HG03342 (cell line): ENCODE data around the gene TMEM121.

Experiments used
- ATAC-seq: cut with Tn5 transposase; IDR thresholded peaks from one replicate; pipeline ENCODE4 v1.9.1; 2021; ENCODE audit warnings: mild to moderate bottlenecking, moderate library complexity; ENCODE audit not compliant: unreplicated experiment

TMEM121 gene

DNA sequence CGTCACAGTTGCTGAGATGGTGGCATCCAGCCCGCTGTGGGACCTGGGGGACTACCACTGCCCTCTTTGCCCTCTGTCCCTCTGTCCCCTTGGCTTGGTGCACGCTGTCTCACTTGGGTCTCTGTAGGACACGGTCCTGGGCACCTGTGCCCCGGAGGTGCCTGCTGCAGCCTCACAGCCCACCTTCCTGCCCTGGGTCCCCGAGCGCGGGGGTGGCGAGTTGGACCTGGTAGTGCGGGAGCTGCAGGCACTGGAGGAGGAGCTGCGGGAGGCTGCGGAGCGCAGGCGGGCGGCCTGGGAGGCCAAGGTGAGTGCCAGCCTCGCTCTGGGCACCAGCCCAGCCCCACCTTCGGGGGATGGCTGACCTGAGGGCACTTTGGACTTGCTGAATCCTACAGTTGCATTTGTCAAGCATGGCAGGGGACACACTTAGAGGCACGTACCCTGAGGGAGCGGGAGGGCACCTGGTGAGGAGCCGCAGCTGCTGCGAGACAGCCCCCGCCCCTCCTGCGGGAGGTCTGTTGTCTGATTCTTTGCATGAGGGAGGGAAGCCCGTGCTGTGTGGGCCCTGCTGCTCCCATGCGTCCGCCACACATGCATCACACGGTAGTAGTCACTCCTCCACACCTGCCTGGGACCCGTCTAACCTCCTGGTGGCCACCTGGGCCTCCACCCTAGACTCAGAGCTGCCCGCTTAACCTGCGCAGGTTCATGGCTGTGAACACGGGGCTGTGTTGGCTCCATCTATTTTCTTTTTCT is 28.5 kb upstream of the TMEM121 start:
- ATAC-seq, result no peak

DNA sequence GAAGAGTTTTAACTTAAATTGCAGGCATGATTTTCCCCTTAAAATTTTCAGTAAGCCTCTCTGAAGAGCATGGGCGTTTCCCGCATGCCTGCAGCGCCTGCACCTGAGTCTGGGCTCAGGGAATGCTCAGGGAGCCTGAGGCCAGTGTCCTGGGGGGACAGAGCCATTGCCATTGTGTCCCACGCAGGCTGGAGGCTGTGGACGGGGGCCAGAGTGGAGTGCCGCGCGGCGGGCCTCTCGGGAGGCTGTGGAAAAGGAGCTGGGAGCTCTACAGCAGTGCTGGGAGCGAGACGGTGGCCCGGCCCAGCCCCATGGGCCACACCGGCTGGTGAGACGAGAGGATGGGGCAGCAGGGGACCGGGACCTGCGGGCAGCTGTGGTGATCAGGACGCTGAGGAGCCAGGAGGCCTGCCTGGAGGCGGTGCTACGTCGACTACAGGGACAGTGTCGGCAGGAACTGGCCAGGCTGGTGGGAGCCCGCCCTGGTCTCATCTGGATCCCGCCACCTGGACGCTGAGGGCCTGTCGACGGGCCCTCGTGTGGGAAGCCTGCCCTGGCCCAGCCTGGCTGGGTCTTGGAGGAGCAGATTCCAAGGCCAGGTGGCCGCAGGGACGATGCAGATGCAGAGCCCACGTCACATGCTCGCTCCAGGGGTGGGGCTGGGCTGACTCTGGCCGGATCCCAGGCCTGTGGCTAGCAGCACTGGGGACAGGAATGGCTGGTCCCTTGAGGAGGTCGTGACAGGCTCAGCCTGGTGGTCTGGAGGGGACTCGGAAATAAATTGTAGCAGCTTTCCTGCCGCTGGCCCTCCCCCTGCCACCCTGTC is 27.7 kb upstream of the TMEM121 start:
- no peak for ATAC-seq

DNA sequence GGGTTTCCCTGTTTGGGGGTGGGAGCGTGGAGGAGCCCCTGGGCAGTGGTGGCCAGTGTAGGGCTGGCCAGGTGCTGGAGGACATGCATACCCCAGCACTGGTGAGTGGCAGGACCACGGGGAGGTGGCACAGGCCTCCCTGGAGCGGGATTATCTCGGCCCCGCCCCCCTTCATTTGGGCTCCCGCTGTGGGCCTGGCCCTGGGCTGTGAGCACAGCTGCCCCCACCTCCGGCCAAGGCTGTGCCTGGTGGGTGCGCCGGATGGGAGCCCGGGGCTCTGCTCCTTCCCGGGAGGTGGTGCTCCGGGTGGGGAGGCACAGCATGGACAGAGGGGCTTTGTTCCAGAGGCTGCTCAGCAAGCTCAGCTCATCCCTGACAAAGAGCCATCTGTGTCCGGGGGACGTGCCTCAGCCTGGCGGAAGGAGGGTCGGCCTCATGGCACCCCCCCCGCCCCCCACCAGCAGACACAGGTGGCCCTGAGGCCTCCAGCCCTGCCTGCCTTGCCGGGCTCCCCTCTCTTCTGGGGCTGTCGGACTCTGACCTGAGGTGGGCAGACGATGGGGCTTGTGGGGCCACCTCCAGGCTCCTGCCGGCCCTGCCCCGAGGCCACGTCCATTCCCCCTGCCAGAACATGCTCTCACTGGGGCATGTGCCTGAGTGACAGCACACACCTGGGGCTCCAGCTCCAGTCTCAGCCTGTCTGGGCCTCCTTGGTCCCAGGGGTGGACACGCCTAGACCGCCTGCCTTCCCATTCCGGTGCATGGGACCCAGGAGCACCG is 26.9 kb upstream of the TMEM121 start:
- ATAC-seq, result no peak

DNA sequence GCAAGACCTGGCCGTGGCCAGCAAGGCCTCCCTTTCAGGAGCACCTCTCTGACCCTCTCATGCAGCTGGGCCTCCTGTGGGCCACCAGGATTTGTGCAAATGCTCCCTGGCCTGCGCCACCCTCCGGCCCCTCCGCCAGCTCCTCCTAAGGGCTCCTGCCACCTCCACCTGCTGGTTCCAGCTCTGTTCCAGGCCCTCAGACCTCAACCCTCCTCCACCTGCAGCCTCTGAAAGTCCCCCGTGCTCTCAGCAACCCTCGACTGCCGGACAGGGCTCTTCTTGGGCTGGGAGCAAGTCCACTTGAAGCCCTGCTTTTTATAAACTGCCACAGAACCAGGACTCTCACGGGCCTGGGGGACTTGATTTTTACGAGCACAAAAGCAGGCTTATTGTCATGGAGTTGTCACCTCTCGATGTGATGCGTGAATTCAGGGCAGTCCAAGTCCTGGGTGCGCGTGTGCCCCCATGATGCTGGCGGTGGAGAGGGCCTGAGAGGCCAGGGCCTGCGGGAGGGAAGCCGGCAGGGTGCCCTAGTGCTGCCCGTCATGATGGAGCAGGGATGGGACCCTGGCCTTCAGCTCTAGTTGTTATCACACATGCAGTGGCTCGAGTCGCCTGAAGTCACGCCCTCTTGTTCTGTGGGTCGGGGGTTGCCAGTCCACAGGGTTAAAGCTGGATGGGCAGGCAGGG is 26.2 kb upstream of the TMEM121 start:
- ATAC-seq, result no peak

DNA sequence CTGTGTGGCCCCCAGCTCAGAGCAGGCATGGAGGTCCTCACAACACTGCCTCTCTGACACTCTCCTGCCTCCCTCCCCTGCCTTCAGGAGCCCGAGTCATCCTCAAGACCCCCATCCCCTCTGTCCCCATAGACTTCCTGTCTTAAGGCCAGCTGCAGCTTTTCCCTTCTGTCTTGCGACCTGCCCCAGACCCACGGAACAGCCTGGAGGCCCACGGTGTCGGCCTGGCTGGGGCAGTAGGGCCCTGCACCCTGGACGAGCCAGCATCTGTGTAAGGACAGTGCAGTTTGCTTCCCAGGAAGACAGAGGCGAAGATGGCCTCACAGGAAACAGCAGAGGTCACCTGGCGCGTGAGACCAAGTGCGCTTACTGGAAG is 25.7 kb upstream of the TMEM121 start:
- no peak for ATAC-seq

DNA sequence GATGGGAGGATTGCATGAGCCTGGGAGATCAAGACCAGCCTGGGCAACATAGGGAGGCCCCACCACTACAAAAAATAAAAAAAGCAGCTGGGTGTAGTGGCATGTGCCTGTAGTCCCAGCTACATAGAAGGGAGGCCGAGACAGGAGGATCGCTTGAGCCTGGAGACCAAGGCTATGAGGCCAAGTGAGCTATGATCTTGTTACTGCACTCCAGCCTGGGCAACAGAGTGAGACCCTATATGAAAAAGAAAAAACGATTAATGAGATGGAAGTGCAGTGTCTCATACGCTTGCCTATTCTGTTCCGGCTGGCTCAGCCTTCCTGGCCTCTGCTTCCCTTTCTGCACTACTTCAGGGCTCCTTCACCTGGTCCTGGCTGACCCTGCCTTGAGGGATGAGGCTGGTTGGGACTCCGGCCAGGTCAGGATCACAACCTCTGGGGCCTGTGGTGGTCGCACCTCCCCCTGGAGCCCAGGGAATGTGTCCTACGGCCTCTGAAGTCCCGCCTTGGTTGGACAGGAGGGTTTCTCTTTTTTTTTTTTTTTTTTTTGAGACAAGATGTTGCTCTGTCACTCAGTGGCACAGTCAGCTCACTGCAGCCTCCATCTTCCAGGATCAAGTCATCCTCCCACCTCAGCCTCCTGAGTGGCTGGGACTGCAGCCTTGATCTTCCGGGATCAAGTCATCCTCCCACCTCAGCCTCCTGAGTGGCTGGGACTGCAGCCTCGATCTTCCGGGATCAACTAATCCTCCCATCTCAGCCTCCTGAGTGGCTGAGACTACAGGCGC is 24.7 kb upstream of the TMEM121 start:
- ATAC-seq, result no peak

DNA sequence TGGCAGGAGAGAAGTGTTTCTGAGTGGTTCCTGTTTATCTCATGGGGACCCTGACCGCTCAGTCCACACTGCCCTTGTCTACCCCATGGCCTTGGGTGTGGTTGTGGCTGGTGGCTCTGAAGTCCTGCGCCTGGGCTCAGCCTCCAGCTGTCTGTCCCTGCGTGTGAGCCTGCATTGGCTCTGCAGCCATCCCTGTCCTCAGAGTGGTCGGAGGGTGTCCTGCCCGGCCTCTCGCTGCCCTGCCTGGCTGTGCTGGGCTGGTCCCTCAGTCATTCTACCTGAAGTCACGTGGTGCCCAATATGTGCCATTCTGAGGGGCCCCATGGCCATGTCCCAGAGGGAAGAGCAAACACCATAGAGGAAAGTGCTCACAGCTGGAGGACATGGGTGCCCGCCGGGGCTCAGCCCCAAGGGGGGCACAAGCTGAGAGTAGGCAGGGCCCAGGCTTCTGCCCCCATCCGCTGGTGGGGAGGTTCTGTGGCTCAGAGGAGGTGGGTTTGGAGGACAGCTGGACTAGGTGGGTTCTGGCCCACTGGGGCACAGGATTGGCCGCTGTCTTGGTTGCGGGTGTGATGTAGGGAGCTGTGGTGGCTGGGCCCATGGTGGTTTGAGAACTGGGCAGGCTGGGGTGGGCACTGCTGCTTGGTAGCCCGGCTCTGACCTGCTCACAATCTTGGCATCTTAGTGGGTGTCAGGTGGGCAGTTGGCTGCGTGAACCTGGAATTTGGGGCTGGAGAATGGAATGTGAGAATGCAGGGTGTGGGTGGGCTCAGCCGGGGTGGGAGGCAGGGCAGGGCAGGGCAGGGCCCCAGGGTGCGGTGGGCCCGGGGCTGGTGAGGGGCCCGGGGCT is 23.7 kb upstream of the TMEM121 start:
- ATAC-seq, result no peak

DNA sequence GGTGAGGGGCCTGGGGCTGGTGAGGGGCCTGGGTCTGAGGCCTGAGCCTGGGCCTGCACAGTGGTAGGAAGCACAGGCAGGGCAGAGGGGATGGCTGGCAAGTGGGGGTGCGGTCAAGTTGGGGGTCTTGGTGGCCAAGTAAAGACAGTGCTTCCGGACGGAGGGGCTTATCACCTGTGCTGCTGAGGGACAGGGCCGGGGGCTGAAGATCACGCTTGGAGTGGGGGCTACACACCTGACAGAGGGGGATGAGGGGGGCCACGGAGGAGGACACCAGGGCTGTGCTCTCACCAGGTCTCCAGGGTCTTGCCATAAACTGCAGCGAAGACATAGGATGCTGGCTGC is 23.1 kb upstream of the TMEM121 start:
- no peak for ATAC-seq

DNA sequence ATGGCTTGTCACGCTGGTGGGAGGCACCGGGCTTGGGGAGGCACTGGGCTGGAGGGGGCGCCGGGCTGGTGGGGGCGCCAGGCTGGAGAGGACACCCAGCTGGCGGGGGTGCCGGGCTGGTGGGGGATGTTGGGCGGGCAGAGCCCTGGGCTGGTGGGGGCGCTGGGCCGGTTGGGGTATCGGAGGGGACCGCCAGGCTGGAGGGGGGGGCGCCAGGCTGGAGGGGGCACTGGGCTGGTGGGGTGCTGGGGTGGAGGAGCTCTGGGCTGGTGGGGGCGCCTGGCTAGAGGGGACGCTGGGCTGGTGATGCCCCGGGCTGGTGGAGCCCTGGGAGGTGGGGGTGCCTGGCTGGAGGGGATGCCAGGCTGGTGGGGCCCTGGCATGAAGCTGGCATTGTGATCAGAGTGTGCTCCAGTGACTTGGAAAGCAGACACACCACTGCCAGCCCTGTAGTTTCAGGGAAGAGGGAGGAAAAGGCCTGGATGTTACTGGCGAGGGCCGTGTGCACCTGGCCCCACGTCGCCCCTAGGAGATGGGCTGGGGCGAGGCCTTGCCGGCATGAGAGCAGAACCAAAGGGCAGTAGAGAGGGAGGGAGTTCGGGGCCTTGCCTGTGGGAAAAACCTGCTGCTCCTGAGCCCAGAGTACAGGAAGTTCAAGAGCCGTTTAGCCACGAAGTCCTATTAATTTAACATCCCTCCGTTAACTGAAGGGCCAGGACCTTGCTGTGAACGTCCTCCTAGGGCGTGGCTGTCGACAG is 22.3 kb upstream of the TMEM121 start:
- ATAC-seq, result no peak

DNA sequence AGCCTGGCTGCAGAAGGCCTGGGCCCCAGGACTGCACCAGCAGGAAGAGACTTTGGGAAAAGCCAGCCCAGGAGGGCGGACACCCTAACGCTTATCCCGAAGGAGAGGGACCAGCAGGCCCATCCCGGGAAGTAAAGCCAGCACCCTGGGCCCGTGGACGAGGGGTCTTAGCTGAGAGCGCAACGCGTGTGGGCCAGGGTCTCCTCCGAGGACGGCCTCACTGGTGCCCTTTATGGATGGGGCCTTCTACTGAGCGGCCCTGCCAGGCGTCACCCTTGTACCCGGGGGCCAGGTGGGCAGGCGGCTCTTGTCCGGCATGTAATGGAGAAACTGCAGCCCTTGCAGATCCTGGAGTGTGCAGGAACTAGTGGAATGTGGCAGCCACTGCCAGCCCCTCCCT is 21.3 kb upstream of the TMEM121 start:
- ATAC-seq, result no peak

DNA sequence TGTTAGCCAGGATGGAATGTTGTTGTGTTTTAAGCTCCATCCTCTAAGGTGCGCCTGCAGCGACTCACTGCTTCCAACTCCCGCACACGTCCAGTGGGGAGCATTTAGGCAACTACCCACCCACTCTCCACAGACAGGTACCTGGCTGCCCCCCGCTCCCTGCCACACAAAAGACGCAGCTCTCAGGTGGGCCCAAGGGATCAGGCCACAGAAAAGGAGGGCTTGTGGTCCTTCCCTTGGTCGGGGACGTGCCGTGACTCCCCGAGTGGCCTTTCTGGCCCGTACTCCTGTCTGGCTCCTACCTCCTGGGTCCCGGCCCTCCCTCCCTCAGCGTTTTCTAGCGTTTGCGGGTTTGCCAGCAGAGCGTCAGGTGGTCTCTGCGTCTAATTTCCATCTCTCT is 19.1 kb upstream of the TMEM121 start:
- no peak for ATAC-seq

DNA sequence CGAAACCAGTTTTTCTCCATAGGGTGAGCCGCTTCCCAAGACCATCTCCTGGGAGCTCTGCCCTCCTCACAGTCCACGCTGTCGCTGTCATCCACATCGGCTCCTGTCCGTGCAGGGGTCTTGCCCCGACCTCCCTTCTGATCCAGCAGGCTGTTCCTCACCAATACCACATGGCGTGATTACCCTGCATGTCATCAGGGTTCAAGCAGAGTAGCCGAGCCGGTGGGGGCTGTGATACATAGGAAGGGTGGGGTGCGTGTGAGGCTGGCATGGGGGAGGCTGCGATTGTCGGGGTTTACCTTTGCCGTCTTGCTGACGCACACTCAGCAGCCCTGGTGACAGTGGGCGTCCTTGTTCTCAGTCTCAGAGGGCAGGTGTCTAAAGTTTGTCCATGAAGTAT is 18.3 kb upstream of the TMEM121 start:
- ATAC-seq, result no peak

DNA sequence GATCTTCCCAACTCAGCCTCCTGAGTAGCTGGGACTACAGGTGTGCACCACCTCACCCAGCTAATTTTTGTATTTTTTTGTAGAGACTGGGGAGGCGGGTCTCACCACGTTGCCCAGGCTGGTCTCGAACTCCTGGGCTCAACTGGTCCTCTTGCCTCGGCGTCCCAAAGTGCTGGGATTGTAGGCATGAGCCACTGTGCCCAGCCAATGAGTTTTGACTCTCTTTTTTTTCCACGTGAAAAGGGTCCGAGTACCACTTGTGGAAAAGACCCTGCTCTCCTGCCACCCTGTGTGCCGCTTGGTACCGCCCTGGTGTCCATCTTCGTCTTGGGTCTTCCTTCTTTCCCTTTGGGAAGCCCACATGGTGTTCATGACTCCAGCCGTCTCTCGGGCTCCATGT is 17.8 kb upstream of the TMEM121 start:
- no peak for ATAC-seq

DNA sequence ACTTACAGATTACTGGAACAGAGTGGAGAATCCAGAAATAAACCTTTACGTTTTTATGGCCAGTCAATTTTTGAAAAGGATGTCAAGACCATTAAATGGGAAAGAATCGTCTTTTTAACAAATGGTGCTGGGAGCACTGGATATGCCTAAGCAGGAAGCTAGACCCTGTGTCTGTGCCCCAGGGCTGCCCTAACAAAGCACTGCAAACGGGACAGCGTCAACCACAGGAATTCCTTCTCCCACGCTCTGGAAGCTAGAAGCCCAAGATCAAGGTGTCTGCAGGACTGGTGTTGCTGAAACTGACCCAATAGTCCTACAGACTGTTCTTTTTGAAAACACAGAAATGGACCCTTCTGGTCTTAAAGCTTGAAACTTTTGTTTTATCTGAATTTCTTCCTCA is 9.3 kb upstream of the TMEM121 start:
- no peak for ATAC-seq

DNA sequence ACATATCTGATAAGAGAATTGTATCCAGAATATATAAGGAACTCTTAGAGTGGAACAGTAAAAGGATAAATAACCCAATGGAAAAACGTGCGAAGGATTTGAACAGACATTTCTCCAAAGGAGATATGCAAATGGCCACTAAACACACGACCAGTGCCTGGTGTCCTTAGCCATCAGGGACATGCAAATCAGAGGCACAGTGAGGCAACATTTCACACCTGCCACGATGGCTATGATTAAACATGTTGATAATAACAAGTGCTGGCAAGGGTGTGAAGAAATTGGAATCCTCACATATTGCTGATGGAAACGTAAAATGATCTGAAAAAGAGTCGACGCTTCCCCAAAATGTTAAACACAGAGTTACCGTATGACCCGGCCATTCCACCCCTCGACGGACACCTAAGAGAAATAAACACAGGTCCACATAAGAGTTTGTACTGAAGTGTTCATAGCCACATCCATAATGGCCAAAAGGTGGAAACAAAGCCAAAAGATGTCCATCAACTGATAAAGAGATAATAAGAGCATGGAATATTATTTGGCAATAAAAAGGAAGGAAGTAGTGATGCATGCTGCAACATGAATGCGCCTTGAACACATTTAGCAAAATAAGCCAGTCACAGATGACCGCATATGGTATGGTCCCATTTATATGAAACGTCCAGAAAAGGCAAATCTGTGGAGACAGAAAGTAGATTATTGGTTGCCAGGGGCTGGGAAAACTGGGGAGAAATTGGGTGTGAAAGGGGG is 6.3 kb upstream of the TMEM121 start:
- ATAC-seq, result no peak

DNA sequence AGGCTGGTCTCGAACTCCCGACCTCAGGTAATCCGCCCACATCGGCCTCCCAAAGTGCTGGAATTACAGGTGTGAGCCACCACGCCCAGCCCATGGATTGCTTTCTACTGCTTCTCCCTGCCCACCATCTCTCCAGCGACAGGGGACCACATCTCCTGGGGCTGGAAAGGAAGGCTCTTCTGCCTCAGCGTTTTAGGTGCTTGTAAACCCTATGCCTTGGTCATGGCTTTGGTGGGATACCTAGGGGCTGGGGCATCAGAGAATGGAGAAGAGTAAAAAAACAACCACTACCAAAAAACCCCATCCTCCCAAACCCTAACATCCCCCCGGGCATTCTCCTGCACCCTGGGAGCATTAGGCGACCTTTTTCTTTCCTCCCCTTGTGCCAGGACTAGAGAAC is 1.1 kb upstream of the TMEM121 start:
- ATAC-seq, result no peak

DNA sequence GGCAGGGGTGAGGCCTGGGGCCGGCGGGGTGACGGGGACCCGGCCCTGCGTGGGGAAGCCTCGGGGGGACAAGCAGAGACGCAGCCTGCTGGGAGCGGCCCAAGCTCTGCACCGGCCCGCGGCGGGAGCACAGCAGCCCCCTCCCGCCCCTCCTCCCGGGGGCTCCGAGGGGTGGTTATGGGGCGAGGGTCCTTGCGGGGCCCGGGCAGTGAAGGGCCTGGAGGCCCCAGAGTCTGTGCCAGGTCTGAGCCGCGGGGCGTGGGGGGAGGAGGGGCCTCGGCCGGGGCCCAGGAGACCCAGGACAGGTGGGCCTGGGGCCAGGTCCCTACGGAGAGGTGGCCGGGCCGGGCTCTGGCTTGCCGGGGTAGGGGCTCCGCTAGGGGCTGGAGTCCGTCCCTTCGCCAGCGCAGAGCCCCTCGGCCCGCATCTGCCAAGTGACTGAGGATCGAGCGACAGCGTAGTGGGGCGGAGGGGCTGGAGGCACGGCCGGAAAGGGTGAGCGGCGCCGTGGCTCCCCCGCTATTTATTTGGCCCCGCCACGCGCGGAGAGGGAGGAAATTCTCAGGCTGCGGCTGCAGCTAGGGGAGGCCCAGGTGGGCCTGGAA is 495 bp downstream of the TMEM121 start:
- ATAC-seq, result no peak

DNA sequence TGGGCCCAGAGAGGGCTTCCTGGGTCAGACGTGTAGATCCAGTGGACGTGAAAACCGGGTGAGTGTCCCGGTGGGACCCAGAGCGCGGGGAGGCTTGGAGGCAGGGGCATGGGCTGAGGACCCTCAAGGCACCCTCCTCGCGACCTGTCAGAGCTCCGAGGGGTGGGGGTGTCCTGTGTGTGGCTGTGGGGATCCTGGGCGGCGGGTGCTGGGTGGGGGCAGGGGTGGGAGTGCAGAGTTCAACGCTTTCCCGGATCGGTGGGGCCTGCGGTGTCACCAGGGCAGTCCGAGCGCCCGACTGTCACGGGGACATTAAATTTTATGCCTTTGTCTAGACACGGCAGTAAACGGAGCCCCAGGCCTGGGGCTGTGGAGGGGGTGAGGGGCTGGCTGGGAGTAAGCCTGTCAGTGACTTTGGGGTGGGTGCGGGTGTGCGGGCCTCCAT is 1.0 kb downstream of the TMEM121 start:
- ATAC-seq, result no peak
